Measurements from ENCODE around the gene CYBA.
A peak's percentile ranks its signal among the peaks of the same experiment; 100 is the strongest.

CYBA gene

GRCh38 chr16:88649924-88650748, 717 bp downstream of the CYBA start:
- H3K4me1 ChIP-seq (ENCODE audit: insufficient read depth, low read length) = peaks cover 5% of the 10 kb centered on the region; the same call in 1 of the 2 replicates
- H3K27ac ChIP-seq (ENCODE audit: low read length) = no peak overlapping the region
- H3K36me3 ChIP-seq (ENCODE audit: insufficient read depth, low read depth, low read length) = peaks cover 18% of the 10 kb centered on the region
- H3K4me3 ChIP-seq (ENCODE audit: low read length) = peak overlapping the region; percentile 90
- H3K9ac ChIP-seq (ENCODE audit: low read depth, low read length) = peak overlapping the region; percentile 85
- H3K9me3 ChIP-seq (ENCODE audit: insufficient read depth, low read depth, low read length) = no peaks in the 10 kb centered on the region
- no peaks in the 10 kb centered on the region for H3K27me3 ChIP-seq (ENCODE audit: insufficient read depth, low read length)

- H3K9ac ChIP-seq (ENCODE audit: low read depth, low read length) = no peak overlapping the region
- H3K27me3 ChIP-seq (ENCODE audit: insufficient read depth, low read length) = no peaks in the 10 kb centered on the region
- peaks cover 5% of the 10 kb centered on the region; the same call in 1 of the 2 replicates for H3K4me1 ChIP-seq (ENCODE audit: insufficient read depth, low read length)
- H3K36me3 ChIP-seq (ENCODE audit: insufficient read depth, low read depth, low read length) = peaks cover 10% of the 10 kb centered on the region; the same call in 1 of the 2 replicates
- H3K4me3 ChIP-seq (ENCODE audit: low read length) = peak overlapping the region; percentile 90; the same call in 1 of the 2 replicates
- H3K27ac ChIP-seq (ENCODE audit: low read length) = no peak overlapping the region
- no peaks in the 10 kb centered on the region for H3K9me3 ChIP-seq (ENCODE audit: insufficient read depth, low read depth, low read length)
Observed at GRCh38 chr16:88649195-88649923, 1.5 kb downstream of the CYBA start.

GRCh38 chr16:88647178-88648070, 3.4 kb downstream of the CYBA start:
- Histone ChIP-seq H3K9ac (ENCODE audit: low read depth, low read length) (no peak overlapping the region), H3K4me3 (ENCODE audit: low read length) (no peak overlapping the region), H3K36me3 (ENCODE audit: insufficient read depth, low read depth, low read length) (no peaks in the 10 kb centered on the region), H3K27me3 (ENCODE audit: insufficient read depth, low read length) (no peaks in the 10 kb centered on the region), H3K9me3 (ENCODE audit: insufficient read depth, low read depth, low read length) (no peaks in the 10 kb centered on the region), H3K27ac (ENCODE audit: low read length) (no peak overlapping the region), H3K4me1 (ENCODE audit: insufficient read depth, low read length) (peaks cover 5% of the 10 kb centered on the region; the same call in 1 of the 2 replicates)

- H3K9ac ChIP-seq (ENCODE audit: low read depth, low read length) = no peak overlapping the region
- no peak overlapping the region for H3K4me3 ChIP-seq (ENCODE audit: low read length)
- no peaks in the 10 kb centered on the region for H3K36me3 ChIP-seq (ENCODE audit: insufficient read depth, low read depth, low read length)
- H3K4me1 ChIP-seq (ENCODE audit: insufficient read depth, low read length) = peaks cover 5% of the 10 kb centered on the region; the same call in 1 of the 2 replicates
- H3K9me3 ChIP-seq (ENCODE audit: insufficient read depth, low read depth, low read length) = no peaks in the 10 kb centered on the region
- no peak overlapping the region for H3K27ac ChIP-seq (ENCODE audit: low read length)
- no peaks in the 10 kb centered on the region for H3K27me3 ChIP-seq (ENCODE audit: insufficient read depth, low read length)
Observed at GRCh38 chr16:88646345-88647034, 4.4 kb downstream of the CYBA start.

- Histone ChIP-seq H3K27ac (ENCODE audit: low read length) (no peak overlapping the region), H3K4me3 (ENCODE audit: low read length) (no peak overlapping the region), H3K9me3 (ENCODE audit: insufficient read depth, low read depth, low read length) (no peaks in the 10 kb centered on the region), H3K36me3 (ENCODE audit: insufficient read depth, low read depth, low read length) (no peaks in the 10 kb centered on the region), H3K9ac (ENCODE audit: low read depth, low read length) (no peak overlapping the region), H3K27me3 (ENCODE audit: insufficient read depth, low read length) (0 out of 2 replicates have a peak, but pooled peaks cover 3% of the 10 kb centered on the region), H3K4me1 (ENCODE audit: insufficient read depth, low read length) (no peaks in the 10 kb centered on the region)
Observed at GRCh38 chr16:88645941-88646340, 4.9 kb downstream of the CYBA start.

GRCh38 chr16:88645455-88645854, 5.4 kb downstream of the CYBA start:
- Histone ChIP-seq H3K4me1 (ENCODE audit: insufficient read depth, low read length) (no peaks in the 10 kb centered on the region), H3K36me3 (ENCODE audit: insufficient read depth, low read depth, low read length) (no peaks in the 10 kb centered on the region), H3K9me3 (ENCODE audit: insufficient read depth, low read depth, low read length) (no peaks in the 10 kb centered on the region), H3K9ac (ENCODE audit: low read depth, low read length) (no peak overlapping the region), H3K27me3 (ENCODE audit: insufficient read depth, low read length) (peaks cover 7% of the 10 kb centered on the region), H3K4me3 (ENCODE audit: low read length) (no peak overlapping the region), H3K27ac (ENCODE audit: low read length) (no peak overlapping the region)

- H3K36me3 ChIP-seq (ENCODE audit: insufficient read depth, low read depth, low read length) = no peaks in the 10 kb centered on the region
- H3K27me3 ChIP-seq (ENCODE audit: insufficient read depth, low read length) = peaks cover 25% of the 10 kb centered on the region
- H3K9me3 ChIP-seq (ENCODE audit: insufficient read depth, low read depth, low read length) = no peaks in the 10 kb centered on the region
- no peak overlapping the region for H3K4me3 ChIP-seq (ENCODE audit: low read length)
- no peak overlapping the region for H3K9ac ChIP-seq (ENCODE audit: low read depth, low read length)
- H3K4me1 ChIP-seq (ENCODE audit: insufficient read depth, low read length) = no peaks in the 10 kb centered on the region; the same call in 1 of the 2 replicates
- H3K27ac ChIP-seq (ENCODE audit: low read length) = no peak overlapping the region
Observed at GRCh38 chr16:88643644-88643932, 7.3 kb downstream of the CYBA start.

GRCh38 chr16:88642881-88643643, 7.8 kb downstream of the CYBA start:
- no peak overlapping the region for H3K4me3 ChIP-seq (ENCODE audit: low read length)
- no peaks in the 10 kb centered on the region for H3K36me3 ChIP-seq (ENCODE audit: insufficient read depth, low read depth, low read length)
- no peaks in the 10 kb centered on the region for H3K9me3 ChIP-seq (ENCODE audit: insufficient read depth, low read depth, low read length)
- H3K4me1 ChIP-seq (ENCODE audit: insufficient read depth, low read length) = no peaks in the 10 kb centered on the region; the same call in 1 of the 2 replicates
- H3K9ac ChIP-seq (ENCODE audit: low read depth, low read length) = no peak overlapping the region
- no peak overlapping the region for H3K27ac ChIP-seq (ENCODE audit: low read length)
- H3K27me3 ChIP-seq (ENCODE audit: insufficient read depth, low read length) = peaks cover 27% of the 10 kb centered on the region

GRCh38 chr16:88640498-88641247, 10.2 kb downstream of the CYBA start:
- Histone ChIP-seq H3K36me3 (ENCODE audit: insufficient read depth, low read depth, low read length) (no peaks in the 10 kb centered on the region), H3K27me3 (ENCODE audit: insufficient read depth, low read length) (peaks cover 35% of the 10 kb centered on the region), H3K4me1 (ENCODE audit: insufficient read depth, low read length) (no peaks in the 10 kb centered on the region; the same call in 1 of the 2 replicates), H3K9ac (ENCODE audit: low read depth, low read length) (no peak overlapping the region), H3K27ac (ENCODE audit: low read length) (no peak overlapping the region), H3K4me3 (ENCODE audit: low read length) (no peak overlapping the region), H3K9me3 (ENCODE audit: insufficient read depth, low read depth, low read length) (no peaks in the 10 kb centered on the region)

- H3K4me1 ChIP-seq (ENCODE audit: insufficient read depth, low read length) = no peaks in the 10 kb centered on the region; the same call in 1 of the 2 replicates
- H3K9ac ChIP-seq (ENCODE audit: low read depth, low read length) = peak overlapping the region; percentile 27; the same call in 1 of the 2 replicates
- H3K27me3 ChIP-seq (ENCODE audit: insufficient read depth, low read length) = peaks cover 41% of the 10 kb centered on the region
- no peaks in the 10 kb centered on the region for H3K9me3 ChIP-seq (ENCODE audit: insufficient read depth, low read depth, low read length)
- H3K27ac ChIP-seq (ENCODE audit: low read length) = no peak overlapping the region
- no peaks in the 10 kb centered on the region for H3K36me3 ChIP-seq (ENCODE audit: insufficient read depth, low read depth, low read length)
- no peak overlapping the region for H3K4me3 ChIP-seq (ENCODE audit: low read length)
Observed at GRCh38 chr16:88640039-88640495, 10.8 kb downstream of the CYBA start.

Data from iPS-20b (cell line).